GM23338 (cell line): ENCODE data around the gene SLCO3A1.

Experiments used
- CREB1 ChIP-seq: fragments of 250-450 bp; sonication (Bioruptor Pico); IDR thresholded peaks from 2 replicates; pipeline ENCODE4 v1.5.0; 2020; ENCODE audit warnings: low read depth, mild to moderate bottlenecking, moderate library complexity
- CTCF ChIP-seq, 2 experiments: fragments of 200-600 bp in 1 of 2; sonication (generic) in 1 of 2; conservative IDR thresholded peaks; 2 replicates each; pipeline versions ENCODE4 v1.5.1 to v1.6.1; 2016 to 2017; ENCODE audit warnings: antibody characterized with exemption in 2 of 2, low read depth in 2 of 2, mild to moderate bottlenecking in 2 of 2, moderate library complexity in 1 of 2
- ETS1 ChIP-seq: IDR thresholded peaks from 2 replicates; pipeline ENCODE4 v1.6.1; 2016; ENCODE audit warnings: antibody characterized with exemption
- EZH2 ChIP-seq: fragments of 200-600 bp; sonication (generic); IDR thresholded peaks from one replicate; pipeline ENCODE4 v1.8.0; 2017; ENCODE audit warnings: antibody characterized with exemption, mild to moderate bottlenecking, low read depth; ENCODE audit not compliant: unreplicated experiment
- EZH2phosphoT487 ChIP-seq: fragments of 200-600 bp; sonication (generic); IDR thresholded peaks from one replicate; pipeline ENCODE4 v1.8.1; 2018; ENCODE audit warnings: antibody characterized with exemption; ENCODE audit not compliant: unreplicated experiment
- JUNB ChIP-seq: IDR thresholded peaks from one replicate; pipeline ENCODE4 v1.6.1; 2016; ENCODE audit warnings: antibody characterized with exemption; ENCODE audit not compliant: unreplicated experiment
- NANOG ChIP-seq: IDR thresholded peaks from 2 replicates; pipeline ENCODE4 v1.6.1; 2016; ENCODE audit warnings: antibody characterized with exemption, borderline replicate concordance
- POLR2AphosphoS5 ChIP-seq: IDR thresholded peaks from 2 replicates; pipeline ENCODE4 v1.6.1; 2016; ENCODE audit warnings: antibody characterized with exemption, low read depth
- REST ChIP-seq: IDR thresholded peaks from one replicate; pipeline ENCODE4 v1.6.1; 2018; ENCODE audit warnings: antibody characterized with exemption; ENCODE audit not compliant: unreplicated experiment
- STAT1 ChIP-seq: IDR thresholded peaks from one replicate; pipeline ENCODE4 v1.6.1; 2016; ENCODE audit warnings: antibody characterized with exemption; ENCODE audit not compliant: unreplicated experiment
- ZNF114 ChIP-seq: fragments of 250-450 bp; sonication (Bioruptor Pico); IDR thresholded peaks from 2 replicates; pipeline ENCODE4 v1.5.0; 2020; ENCODE audit warnings: mild to moderate bottlenecking, moderate library complexity
- ZNF331 ChIP-seq: fragments of 250-450 bp; sonication (Bioruptor Pico); IDR thresholded peaks from 2 replicates; pipeline ENCODE4 v1.5.0; 2020; ENCODE audit warnings: low read depth, mild to moderate bottlenecking, moderate library complexity
- ZNF462 ChIP-seq: fragments of 250-450 bp; sonication (Bioruptor Pico); IDR thresholded peaks from 2 replicates; pipeline ENCODE4 v1.5.0; 2020; ENCODE audit warnings: mild to moderate bottlenecking, moderate library complexity

- no peak for TF ChIP-seq CTCF (conservative IDR thresholded peaks at IDR 0.05; ENCODE audit: low read depth in 2 of 2)
- TF ChIP-seq JUNB: no peak
- TF ChIP-seq POLR2AphosphoS5: no peak
- TF ChIP-seq EZH2: no peak
- no peak for TF ChIP-seq REST
- no peak for TF ChIP-seq EZH2phosphoT487
- TF ChIP-seq ZNF331 (CRISPR knock-in tag): no peak
- TF ChIP-seq STAT1: no peak
- TF ChIP-seq NANOG: no peak
- no peak for TF ChIP-seq CREB1 (CRISPR knock-in tag)
- no peak for TF ChIP-seq ETS1
- no peak for TF ChIP-seq ZNF114
- TF ChIP-seq ZNF462: no peak
Measured at GRCh38 chr15:92074101-92074500, 220.6 kb downstream of the SLCO3A1 start.
